Left renal pelvis (tissue), 4 donors: ENCODE results near the gene C1QL4. TPM values are rescaled to one million over a fixed set of nuclear protein-coding genes. Genes with fewer than 3 reads are reported as not detected.

Source experiments
- DNase-seq, 4 donors: peaks; one replicate each; pipeline ENCODE4 v3.0.0-alpha.2; 2013; ENCODE audit warnings: low read depth in 4 of 4, low spot score in 3 of 4
- polyA plus RNA-seq, 4 donors: library from polyadenylated mRNA; unstranded; fragments of 120-200 nt; gene quantifications; one replicate each; pipeline ENCODE4 v1.2.1, GENCODE V29; 2013; ENCODE audit not compliant: insufficient read length in 4 of 4

Gene C1QL4
- polyA plus RNA-seq, 4 donors, result 1.1 to 2.0 (median 1.3) TPM

- no peak for DNase-seq
These were observed 27.6 kb downstream of the C1QL4 start for GRCh38 chr12:49309386-49309785.

GRCh38 chr12:49305762-49306510, 31.1 kb downstream of the C1QL4 start:
- no peak for DNase-seq

- no peak for DNase-seq
These were observed 32.8 kb downstream of the C1QL4 start for GRCh38 chr12:49304161-49304560.

GRCh38 chr12:49301760-49302159, 35.2 kb downstream of the C1QL4 start:
- no peak for DNase-seq

GRCh38 chr12:49298160-49298559, 38.8 kb downstream of the C1QL4 start:
- DNase-seq, result no peak

GRCh38 chr12:49297695-49298060, 39.3 kb downstream of the C1QL4 start:
- DNase-seq, result no peak

GRCh38 chr12:49296836-49297694, 39.9 kb downstream of the C1QL4 start:
- no peak for DNase-seq

- no peak for DNase-seq
These were observed 40.8 kb downstream of the C1QL4 start for GRCh38 chr12:49296034-49296835.

- DNase-seq, result no peak
These were observed 41.7 kb downstream of the C1QL4 start, which contains the start of gene PRPH for GRCh38 chr12:49295082-49295936. PRPH (plus strand) TSS chr12:49295147; CDS start chr12:49295201, 54 bp downstream.

- no peak for DNase-seq
These were observed 42.2 kb downstream of the C1QL4 start for GRCh38 chr12:49294804-49295081.

- DNase-seq, result no peak
These were observed 42.7 kb downstream of the C1QL4 start for GRCh38 chr12:49294086-49294803.

GRCh38 chr12:49293056-49293956, 43.7 kb downstream of the C1QL4 start:
- no peak for DNase-seq

- no peak for DNase-seq
These were observed 44.3 kb downstream of the C1QL4 start for GRCh38 chr12:49292729-49293055.

- no peak for DNase-seq
These were observed 47.9 kb downstream of the C1QL4 start for GRCh38 chr12:49288922-49289555.

- DNase-seq, result no peak
These were observed 48.6 kb downstream of the C1QL4 start for GRCh38 chr12:49288412-49288853.

- DNase-seq, result no peak
These were observed 49.1 kb downstream of the C1QL4 start for GRCh38 chr12:49287876-49288275.

- no peak for DNase-seq
These were observed 52.3 kb downstream of the C1QL4 start for GRCh38 chr12:49284672-49285071.
